ENCODE results near the gene STX18.

STX18 gene

DNA sequence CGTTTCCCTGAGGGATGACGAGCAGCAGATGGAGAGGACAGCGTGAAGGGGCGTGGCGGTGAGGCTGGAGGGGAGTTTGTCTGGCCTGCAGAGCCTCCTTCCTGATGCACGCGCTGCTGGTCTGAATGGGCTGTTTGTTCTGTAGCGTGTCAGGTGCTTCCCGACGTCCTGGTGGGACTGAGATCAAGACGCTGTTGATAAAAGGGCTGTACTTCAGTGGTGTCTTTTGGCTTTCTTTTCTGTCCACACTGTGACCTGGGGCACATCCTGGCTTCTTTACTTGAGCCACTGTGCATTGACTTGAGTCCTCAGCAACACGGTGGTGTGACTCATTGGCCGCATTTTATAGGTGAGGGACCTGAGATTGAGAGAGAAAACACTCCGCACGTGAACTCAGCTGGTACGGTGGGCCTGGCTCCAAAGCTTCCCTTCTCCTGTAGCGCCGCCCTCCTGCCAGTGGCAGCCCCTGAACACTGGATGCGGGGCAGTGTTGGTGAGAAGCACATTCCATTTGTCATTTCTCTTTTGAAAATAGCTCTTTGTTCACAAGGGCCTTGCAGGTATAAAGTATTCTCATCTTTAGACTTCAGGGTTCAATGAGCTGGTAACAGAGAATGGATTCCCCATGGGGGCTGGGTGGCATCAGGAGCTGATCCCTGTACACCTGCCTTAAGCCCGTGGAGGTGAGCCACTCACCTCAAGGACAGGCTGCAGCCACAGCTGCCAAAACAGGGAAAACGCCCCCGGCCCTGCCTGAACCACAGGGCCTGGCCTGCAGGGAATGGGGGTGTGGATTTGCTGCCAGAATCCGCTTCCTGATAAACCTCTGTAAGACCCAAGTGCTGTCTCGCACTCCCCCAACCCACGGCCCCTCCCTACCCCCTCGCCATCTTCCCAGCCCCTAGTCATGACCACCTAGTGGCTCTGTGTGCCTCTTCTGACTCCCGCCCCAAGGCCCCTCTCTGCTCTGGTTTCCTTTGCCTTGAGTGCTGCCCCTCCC is 125.7 kb downstream of the STX18 start:
- DNase-seq, result no peak

DNA sequence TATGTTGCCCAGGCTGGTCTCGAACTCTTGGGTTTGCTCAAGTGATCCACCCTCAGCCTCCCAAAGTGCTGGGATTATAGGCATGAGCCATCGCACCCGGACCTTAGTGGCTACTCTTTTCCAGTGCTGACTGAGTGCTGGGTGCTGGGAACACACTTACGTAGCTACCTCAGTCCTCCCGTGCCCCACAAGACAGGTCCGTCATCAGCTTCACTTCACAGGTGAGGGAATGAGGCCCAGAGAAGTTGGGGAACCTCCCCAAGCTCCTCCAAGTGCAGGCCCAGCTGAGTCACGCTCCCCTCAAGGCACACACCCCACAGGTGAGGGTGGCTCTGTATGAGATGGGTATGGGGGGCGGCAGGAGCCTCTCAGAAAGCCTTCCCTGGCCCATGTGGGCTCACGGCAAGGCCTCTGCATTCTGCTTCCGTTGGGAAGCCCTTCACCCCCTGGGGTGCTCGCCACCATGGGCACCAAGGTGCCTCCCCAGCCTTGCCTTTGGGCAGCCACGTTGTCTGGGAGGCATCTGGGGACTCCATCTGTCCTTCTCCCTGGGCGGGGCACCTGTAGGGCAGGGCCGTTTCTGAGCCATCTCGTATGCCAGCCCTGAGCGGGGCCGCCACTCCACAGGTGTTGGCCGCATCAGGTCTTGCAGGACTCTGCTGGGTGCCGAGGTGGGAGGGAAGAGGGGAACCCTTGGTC is 126.6 kb downstream of the STX18 start:
- no peak for DNase-seq

DNA sequence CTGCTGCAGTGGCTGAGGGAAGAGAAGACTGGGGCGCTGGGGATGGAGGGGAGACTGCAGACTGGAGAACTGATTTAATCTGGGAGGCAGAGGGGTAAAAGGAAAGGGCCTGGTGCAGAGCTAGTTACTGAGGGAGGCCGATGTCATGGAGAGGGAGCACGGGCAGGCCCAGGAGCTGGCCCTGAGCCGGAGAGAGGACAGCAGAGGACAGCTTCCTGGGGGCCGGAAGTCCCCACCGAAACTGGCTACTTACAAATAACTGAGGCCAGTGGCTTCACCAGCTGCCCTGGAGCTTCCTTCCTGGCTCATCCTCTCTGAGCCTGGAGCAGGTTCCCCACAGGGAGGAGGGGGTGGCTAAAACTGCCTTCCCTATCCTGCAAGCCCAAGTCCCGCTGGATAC is 128.0 kb downstream of the STX18 start:
- no peak for DNase-seq

- DNase-seq, result no peak
These were observed 128.5 kb downstream of the STX18 start for GRCh38 chr4:4413373-4413725.

- DNase-seq, result no peak
These were observed 129.0 kb downstream of the STX18 start for GRCh38 chr4:4412641-4413372.

- no peak for DNase-seq
These were observed 129.9 kb downstream of the STX18 start for GRCh38 chr4:4411906-4412305.

DNA sequence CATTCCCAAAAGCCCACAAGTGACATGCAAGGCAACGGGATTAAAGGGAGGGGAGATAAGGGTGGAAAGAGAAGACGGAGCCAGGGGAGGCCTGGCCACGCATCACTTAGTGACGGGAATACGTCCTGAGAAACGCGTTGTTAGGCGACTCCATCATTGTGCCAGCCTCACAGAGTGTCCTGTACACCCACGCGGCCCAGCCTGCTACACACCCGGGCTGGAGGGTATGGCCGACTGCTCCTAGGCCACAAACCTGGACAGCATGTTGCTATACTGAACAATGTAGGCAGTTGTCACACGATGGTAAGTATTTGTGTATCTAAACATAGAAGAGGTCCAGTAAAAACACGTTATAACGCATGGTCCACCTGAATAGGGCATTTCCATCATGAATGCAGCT is 131.6 kb downstream of the STX18 start:
- DNase-seq, result no peak

DNA sequence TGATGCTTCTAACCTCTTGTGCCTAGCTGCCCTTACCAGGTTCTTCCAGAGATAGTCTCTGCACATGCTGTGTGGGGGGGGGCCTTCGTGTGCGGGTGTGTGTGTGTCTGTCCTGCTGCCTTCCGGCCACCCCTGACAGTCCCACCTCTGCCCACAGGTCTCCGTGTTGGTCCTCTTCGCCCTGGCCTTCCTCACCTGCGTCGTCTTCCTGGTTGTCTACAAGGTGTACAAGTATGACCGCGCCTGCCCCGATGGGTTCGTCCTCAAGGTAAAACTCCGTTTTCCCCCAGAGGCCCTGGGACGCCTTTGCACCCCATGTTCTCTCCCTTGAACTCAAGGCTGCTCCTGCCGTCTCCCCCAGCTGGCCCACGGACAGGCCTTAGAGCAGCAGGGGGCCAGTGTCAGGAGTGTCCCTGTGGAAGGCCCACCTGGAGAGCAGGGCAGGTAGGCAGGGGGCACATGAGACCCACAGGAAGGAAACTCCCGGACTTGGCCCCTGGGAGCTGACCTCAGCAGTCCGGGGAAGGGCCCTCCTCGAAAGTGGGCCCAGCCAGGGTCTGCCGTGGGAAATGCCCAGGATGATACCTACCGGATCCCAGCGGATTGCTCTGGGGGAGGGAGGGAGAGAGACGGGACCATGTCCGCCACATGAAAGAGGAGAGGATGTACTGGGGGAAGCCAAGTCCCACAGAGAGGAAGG is 132.3 kb downstream of the STX18 start:
- no peak for DNase-seq

DNA sequence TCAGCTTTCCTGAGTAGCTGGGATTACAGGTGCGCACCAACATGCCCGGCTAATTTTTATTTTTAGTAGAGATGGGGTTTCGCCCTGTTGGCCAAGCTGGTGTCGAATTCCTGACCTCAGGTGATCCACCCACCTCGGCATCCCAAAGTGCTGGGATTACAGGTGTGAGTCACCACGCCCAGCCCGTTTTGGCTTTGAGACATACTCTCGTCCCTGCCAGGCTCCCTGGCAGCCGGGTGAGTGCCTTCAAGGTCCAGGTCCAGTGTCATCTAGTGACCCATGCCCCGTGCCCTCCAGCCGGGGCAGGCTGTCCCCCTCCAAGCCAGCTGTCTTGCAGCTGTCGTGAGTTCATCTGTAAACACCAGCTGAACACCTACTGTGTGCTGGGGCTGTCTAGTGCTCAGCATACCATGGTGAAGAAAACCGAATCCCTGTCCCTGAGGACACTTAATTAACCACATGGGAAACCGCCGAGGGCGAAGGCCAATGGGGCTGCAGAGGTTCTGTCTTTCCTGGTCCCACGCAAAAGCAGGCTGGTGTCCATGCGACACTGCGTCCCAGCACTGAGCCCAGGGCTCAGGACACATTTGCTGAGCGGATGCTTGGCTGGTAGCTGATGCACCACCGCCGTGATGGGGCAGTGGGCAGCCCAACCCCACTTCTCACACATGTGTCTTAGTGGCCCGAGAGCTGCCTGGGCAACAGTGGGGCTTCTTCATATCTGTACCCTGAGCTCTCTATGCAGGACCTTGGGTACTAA is 133.1 kb downstream of the STX18 start:
- DNase-seq, result no peak

DNA sequence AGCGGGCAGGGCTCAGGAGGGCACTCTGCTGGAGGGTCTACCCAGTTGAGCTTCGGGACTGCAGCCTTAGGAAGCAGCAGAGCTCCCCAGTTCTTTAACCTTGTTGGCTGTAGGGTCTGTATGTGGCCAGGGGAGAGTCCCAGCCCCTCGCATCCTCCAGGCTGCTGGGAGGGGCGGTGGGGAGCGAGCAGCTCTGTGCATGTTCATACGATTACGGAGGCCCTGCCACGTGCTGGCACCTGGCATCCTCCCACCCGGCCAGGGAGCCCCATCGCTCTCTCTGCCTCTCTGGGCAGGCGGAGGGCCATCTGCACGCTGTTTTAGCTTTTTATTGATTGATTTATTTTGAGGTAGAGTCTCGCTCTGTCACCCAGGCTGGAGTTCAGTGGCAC is 133.7 kb downstream of the STX18 start:
- DNase-seq, result no peak

GRCh38 chr4:4407299-4408131 is 134.3 kb downstream of the STX18 start:
- no peak for DNase-seq

GRCh38 chr4:4406455-4407298 is 135.2 kb downstream of the STX18 start:
- DNase-seq, result no peak

DNA sequence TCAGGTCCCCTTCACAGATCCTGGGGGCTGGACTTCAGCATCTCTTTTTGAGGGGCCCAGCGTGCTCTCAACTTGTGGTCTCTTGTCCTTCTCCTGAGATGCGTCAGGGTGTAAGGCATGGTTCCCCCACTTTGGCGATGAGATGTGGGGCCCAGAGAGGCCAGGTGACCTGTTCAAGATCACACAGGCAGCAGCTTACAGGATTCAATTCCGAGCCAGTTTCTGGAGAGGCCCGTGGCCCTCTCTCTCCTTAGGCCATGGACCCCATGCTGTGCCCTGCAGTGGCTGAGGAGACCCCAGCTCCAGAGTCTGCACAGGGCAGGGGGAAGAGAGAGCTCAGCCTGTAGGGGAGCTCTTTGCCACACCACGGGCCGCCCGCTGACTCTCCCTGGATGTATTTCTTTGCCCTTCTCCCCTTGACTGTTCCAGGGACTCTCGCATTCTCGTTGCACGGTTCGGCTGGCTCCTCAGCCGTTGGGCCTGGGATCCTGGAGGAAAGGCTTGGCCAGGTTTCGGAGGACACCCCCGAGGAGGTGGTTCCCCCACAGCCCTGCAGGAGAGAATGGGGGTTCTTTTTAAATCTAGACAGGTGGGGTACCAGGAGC is 136.4 kb downstream of the STX18 start:
- DNase-seq, result no peak

DNA sequence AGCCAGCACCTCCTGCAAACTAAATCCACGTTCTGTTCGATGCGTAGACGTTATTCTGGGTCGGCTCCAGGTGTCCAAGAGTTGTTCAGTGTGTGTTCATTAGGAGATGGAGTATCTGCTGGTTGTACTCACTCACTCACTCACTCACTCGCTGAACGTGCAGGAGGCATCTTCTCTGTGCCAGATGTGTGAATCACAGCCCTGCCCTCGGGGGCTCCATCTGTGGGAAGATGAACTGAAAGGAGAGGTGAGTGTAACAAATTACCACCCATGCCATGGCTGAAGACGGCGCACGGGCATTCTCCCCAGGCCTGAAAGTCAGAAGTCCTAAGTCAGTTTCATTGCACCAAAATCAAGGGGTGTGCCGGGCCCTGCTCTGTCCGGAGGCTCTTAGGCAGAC is 138.9 kb downstream of the STX18 start:
- no peak for DNase-seq

GRCh38 chr4:4401036-4401435 is 140.8 kb downstream of the STX18 start:
- no peak for DNase-seq

- no peak for DNase-seq
These were observed 143.4 kb downstream of the STX18 start for GRCh38 chr4:4398430-4398829.

GRCh38 chr4:4397441-4397819 is 144.4 kb downstream of the STX18 start:
- DNase-seq, result no peak

DNA sequence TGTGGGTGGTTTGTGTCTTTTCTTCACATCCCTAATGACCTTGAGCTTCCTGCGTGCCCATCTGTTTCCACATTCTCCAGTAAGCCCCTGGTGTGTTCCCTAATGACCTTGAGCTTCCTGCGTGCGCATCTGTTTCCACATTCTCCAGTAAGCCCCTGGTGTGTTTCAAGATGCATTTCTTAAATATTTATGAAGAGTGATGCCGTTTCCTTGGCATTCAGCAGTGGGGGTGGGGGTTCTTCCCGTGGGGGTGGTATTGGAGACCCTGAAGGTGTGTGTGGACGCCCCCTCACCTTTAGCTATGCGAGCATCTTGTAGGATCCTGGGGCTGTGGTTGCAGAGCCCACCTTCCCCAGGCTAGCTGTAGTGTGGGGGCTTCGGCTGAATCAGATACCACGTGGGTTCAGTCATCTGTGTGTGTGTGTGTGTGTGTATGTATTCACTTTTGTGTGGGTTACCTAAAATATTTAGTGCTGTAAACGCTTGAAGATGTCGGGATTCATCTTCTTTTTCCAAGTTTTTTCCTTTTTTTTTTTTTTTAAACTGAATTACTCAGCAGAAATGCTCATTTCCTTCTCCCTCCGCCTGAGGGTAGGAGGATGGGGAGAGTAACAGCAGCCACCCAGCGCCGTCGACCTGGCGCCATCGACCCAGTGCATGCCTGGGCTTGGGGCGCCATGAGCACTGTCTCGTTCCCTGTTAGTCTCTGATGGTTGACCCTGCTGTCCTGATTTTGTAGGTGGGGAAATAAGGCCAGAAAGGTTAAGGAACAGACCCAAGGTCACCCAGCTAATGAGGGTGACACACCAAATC is 145.0 kb downstream of the STX18 start:
- DNase-seq, result no peak
